HG03342 (cell line): Measurements from ENCODE around the gene CALM3.
"Not testable (repeated sequence)": the region's sequence is repeated elsewhere in the genome, so short reads cannot be mapped to it uniquely, and the experiment has no call there.

Experiments used
- ATAC-seq: cut with Tn5 transposase; IDR thresholded peaks from one replicate; pipeline ENCODE4 v1.9.1; 2021; ENCODE audit warnings: mild to moderate bottlenecking, moderate library complexity; ENCODE audit not compliant: unreplicated experiment

The CALM3 gene

GRCh38 chr19:46614114-46614722 is 13.1 kb downstream of the CALM3 start:
- no peak for ATAC-seq

GRCh38 chr19:46615966-46616365 is 14.8 kb downstream of the CALM3 start:
- no peak for ATAC-seq

- ATAC-seq: no peak
These were observed 15.6 kb downstream of the CALM3 start for GRCh38 chr19:46616631-46617322.

DNA sequence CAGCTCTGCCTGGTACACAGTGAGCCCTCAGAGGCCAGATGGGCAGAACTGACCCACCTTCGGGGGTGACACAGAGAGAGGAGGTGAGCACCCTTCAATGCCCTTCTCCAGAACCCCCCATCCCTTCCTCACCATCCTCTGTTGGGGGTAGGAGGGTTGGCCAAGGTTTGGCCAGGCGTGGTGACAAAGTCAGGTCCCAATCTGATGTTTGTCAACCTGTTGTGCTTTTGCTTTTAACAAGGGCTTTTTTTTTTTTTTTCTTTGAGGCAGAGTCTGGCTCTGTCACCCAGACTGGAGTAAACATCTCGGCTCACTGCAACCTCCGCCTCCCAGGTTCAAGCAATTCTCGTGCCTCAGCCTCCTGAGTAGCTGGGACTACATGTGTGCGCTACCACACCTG is 16.5 kb downstream of the CALM3 start:
- no peak for ATAC-seq

DNA sequence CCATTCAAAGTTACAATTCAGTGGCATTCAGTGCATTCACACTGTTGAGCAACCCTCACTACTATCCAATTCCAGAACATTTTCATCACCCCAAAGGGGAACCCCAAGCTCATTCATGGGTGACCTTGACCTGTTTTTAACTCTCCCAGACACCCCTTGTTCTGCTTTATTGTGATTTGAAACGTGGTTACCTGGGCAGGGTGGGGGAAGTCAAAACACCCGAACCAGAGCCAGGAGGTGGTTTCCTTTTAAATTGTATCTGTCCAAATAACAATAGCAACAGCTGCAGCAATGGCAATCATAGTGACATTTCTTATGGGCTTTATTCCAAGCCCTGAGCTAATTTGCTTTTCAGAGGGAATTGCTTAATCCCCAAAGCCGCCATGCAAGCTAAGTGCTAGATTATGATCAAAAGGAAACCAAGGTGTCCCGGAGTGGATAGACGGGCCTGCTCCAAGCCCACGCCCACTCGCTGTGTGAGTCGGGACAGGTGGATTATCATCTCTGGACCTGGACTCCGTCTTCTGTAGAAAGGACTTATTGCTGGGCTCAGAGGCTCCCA is 17.6 kb downstream of the CALM3 start:
- no peak for ATAC-seq

DNA sequence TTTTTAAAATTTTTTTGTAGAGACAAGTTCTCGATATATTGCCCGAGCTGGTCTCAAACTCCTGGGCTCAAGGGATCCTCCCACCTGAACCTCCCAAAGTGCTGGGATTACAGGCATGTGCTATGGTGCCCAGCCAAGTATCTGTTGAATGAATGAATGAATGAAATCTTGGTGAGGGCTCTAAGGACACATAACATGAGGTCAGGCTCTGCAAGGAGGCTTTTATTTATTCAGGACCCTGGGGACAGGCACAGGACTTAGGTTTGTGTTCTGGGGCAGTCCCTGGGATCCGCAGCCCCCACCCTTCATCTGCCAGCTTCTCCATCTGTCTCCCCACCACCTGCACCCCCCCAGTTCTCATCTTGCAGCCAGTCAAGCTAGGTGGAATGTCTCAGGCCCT is 19.1 kb downstream of the CALM3 start:
- ATAC-seq: no peak

- ATAC-seq: no peak
These were observed 19.6 kb downstream of the CALM3 start for GRCh38 chr19:46620716-46621115.

GRCh38 chr19:46621191-46622117 is 20.3 kb downstream of the CALM3 start:
- no peak for ATAC-seq

GRCh38 chr19:46622118-46622446 is 21.0 kb downstream of the CALM3 start:
- ATAC-seq: no peak

- no peak for ATAC-seq
These were observed 22.9 kb downstream of the CALM3 start for GRCh38 chr19:46623915-46624502.

GRCh38 chr19:46624958-46625661 is 24.0 kb downstream of the CALM3 start, which contains the start of gene PTGIR:
PTGIR (minus strand) TSS chr19:46625089; CDS start chr19:46624225, 864 bp downstream.
- ATAC-seq: no peak

DNA sequence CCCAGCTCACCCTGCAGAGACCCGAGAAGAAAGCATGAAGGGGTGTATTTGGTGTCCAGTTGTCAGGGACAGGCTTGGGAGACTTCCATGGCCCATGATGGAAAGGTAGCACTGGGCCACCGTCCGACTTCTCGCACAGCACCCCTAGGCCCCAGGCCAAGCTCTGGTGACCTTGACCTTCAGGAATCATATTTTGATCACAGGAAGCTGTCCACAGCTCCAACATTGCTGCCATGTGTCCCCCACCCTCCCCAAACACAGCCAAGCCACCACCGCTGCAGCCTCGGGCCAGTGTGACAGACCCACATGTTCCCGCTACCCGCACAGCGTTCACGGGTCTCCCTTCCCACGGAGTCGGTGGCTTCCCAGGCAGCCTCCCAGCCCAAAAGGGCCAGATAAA is 24.6 kb downstream of the CALM3 start:
- no peak for ATAC-seq

DNA sequence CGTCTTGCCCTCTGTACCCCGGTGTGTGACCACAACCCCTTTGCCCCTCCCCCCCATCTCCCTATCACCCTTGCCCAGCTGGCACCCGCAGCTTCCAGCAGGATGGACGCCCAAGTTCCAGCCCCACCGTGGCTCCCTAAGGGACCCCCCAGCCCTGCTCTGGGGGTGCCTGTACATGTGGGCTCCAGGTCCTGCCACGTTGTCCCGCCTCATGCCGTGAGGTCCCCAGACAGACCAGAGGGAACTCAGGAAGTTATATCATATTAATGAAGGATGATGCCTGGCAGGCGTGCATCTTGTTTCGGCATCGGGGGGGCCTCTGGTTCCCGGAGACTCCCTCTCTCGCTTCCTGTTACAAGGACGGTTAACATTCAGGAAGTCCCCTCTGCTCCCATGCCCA is 25.3 kb downstream of the CALM3 start:
- no peak for ATAC-seq

DNA sequence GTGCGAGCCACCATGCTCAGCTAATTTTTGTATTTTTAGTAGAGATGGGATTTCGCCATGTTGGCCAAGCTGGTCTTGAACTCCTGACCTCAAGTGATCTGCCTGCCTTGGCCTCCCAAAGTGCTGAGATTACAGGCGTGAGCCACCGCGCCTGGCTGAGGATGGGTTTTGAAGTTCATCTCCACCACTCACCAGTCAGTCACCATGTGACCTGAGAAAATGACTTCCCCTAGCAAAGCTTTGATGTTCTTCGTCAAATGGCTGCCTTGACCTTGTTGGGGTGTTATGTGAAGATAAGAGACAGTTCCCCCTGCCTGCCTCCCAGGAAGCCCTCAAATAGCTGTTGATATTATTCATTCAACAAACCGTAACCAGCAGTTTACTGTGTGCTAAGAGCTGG is 27.8 kb downstream of the CALM3 start:
- not testable (repeated sequence) for ATAC-seq

- no peak for ATAC-seq
These were observed 28.5 kb downstream of the CALM3 start for GRCh38 chr19:46629546-46630025.

GRCh38 chr19:46630586-46631205 is 29.6 kb downstream of the CALM3 start:
- ATAC-seq: no peak

GRCh38 chr19:46631481-46631880 is 30.4 kb downstream of the CALM3 start:
- ATAC-seq: no peak

DNA sequence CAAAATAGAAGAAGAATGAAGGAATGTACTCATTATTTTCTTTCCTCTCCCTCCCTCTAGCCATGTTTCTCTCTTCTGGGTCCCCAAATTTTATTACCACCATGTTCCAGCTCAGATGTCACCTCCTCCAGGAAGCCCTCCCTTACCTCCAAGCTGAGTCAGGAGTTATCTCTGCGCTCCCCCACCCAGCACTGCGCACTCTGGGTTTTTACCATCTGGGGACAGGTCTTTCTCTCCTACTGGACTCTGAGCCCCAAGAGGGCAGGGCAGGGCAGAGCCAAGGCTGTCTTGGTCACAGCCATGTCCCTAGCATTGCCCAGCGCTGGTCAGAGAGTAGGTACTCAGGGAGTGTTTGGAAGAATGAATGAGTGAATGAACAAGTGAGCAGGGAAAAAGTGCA is 32.0 kb downstream of the CALM3 start:
- no peak for ATAC-seq

- ATAC-seq: peak; percentile 46
These were observed 33.0 kb downstream of the CALM3 start for GRCh38 chr19:46634045-46634655.
